GM18868 (cell line): Measurements from ENCODE around the gene PSMC4.

Experiments
- ATAC-seq: cut with Tn5 transposase; IDR thresholded peaks from one replicate; pipeline ENCODE4 v1.9.1; 2021; ENCODE audit warnings: mild to moderate bottlenecking, moderate library complexity; ENCODE audit not compliant: unreplicated experiment

The PSMC4 gene

DNA sequence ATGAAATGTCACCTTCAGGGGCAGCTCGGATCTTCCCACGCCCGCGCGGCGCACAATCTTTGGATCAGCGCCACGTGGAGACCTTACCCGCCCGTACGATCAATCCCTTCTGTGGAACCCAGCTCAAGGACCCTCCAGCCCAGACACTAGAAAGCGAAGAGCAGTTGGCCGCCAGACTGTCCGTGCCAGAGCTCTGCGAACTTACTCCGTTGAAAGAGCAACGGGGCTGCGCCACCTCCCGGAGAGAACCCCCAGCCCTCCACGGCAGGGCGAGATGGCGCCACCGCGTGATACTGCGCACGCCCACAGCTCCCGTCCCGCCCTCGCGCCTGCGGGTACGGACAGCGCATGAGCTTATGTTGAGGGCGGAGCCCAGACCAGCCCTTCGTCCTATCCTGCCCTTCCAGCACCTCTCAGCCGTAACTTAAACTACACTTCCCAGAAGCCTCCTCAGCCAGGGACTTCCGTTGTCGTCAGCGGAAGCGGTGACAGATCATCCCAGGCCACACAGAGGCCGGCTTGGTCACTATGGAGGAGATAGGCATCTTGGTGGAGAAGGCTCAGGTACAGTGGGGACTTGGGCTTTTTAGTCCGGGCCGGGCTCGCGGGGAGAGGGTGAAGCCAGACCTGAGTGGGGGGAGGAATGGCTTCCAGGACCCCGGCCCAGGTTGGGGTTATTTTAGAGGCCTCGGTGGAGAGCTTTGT is at the start of gene PSMC4:
Gene PSMC4, plus strand, starts transcription at position 491 of the 705 bp plus-strand sequence. Its CDS starts 38 bp downstream, at position 529.
- peak; percentile 95 for ATAC-seq

DNA sequence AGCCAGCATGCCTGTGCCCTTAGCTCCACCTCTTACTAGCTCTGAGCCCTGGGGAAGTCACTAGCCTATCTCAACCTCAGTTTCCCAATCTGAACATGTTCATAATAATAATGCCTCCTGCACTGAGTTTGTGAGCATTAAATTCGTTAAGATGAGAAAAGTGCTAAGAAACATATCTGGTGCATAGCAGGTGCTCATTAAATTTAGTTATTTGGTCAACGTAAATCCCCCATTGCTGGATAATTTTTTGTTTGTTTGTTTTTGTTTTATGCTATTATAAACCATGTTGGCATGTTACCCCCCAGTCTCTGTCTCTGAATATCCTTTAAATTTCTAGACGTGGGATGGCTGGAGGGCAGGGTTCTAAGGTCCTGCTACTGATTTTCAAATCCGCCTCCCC is 47.1 kb upstream of the PSMC4 start:
- no peak for ATAC-seq

DNA sequence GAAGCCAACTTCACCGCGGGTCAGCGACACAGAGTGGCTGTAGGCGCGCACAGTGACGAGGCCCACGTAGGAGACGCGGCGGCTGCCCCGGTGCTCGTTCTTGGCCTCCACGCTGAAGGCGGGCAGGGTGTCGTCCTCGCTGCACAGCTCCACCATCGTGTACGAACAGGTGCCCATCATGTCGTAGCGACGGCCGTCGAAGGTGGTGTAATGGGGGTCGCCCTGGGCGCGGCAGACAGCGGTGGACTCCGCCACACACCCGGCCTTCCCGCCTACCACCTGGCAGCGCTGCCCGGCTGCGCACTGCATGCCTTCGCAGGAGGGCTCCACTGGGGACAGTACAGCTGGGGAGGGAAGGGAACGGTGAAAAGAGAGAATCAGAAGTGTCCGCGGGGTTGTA is 46.6 kb upstream of the PSMC4 start:
- no peak for ATAC-seq

DNA sequence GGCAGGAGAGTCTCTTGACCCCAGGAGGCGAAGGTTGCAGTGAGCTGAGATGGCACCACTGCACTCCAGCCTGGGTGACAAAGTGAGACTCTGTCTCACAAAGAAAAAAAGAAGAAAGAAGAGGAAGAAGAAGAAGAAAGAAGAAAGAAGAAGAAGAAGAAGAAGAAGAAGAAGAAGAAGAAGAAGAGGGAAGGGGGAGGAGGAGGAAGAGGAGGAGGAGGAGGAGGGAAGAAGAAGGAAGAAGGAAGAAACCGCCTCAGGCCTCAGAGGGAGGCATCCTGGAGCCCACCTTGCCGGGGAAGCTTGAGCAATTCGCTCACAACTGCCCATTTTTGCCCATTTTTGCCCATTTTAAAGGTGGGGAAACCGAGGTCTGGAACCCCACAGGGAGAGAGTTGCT is 46.0 kb upstream of the PSMC4 start:
- no peak for ATAC-seq

DNA sequence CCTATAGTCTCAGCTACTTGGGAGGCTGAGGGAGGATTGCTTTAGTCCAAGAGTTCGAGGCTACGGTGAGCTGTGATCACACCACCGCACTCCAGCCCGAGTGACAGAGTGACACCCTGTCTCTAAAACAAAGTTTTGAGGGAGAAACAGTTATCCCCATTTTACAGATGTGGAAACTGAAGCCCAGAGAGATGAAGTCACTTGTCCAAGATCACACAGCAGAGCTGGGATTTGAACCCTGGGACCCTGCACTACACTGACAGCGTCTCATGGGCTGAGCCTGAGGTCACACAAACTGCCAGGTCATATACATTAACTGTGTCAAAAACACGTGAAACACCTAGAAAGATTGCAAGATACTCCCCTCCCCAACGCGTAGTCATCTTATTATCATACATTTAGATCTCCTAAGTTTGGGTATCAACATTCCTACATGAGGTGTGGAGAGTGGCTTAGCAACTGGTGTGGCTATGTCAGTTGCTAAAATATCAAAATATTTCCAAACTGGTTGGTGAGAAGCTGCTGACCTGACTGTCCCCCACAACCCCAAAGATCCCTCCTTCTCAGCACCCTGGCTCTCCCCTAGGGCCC is 44.7 kb upstream of the PSMC4 start:
- no peak for ATAC-seq

DNA sequence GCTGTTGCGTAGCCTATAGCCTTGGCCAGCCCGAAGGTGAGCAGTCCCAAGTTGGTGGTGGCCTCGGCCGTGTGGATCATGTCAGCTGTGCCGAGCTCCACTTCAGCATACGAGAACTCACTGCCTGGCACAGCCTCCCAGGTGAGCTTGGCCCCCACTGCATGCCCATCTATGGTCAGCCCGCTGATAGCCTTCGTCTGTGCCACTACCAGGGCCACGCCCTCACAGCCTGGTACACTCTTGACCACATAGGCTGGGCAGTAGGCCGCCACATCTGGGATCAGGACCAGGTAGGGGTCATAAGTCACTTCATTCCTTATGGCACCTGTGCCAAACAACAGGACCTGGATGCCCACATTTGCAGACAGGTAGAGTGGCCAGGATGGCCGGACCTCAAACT is 43.9 kb upstream of the PSMC4 start:
- no peak for ATAC-seq

DNA sequence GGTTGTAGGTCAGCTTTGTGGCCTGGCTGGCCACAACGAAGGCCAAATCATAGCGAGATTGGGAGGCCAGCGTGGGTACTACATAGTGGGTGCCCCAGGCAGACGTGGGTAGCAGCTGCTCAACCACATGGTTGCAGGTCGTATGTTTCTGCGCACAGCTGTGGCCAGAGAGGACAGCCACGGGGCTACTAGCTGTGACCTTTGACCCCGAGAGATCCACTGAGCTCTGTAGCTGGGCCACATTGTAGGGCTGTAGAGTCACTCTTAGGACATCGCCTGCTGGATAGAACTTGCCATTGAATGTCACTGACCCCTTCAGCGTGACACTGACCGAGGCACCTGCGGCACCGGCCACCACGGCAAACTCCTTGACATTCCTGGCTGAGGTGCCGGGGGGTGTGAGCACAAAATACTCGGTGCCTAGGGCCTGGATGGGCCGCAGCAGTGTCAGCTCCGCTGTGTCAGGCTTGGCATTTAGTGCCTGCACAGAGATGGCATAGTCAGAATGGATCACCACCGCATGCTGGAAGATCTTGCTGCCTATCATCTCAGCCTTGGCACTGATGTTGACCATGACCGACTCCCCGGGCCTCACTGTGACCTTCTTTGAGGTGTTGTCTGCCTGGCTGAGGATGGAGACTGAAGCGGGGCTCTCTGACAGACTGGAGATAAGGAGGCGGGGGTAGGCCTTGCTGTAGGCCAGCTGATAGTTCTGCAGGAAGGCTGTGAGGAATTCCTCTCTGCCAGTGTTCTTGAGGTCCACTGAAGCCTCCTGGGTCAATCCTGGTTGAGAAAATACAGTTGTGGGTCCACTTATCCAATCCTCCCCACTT is 43.2 kb upstream of the PSMC4 start:
- ATAC-seq: no peak

DNA sequence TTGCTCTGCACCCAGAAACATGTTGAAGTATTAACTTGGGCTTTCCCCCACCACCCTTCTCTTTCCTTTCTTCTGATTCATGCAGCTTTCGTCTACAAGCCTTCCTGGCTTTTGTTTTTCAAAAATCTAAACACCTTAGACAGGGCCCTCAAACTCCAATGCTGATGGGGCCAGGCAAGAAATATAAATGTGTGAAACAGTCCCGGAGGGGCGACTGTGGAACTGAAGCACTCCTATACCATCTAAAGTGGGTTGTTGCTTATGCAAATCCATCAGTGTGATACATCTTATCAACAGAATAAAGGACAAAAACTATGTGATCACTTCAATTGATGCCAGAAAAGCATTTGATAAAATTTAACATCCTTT is 42.6 kb upstream of the PSMC4 start:
- ATAC-seq: no peak

DNA sequence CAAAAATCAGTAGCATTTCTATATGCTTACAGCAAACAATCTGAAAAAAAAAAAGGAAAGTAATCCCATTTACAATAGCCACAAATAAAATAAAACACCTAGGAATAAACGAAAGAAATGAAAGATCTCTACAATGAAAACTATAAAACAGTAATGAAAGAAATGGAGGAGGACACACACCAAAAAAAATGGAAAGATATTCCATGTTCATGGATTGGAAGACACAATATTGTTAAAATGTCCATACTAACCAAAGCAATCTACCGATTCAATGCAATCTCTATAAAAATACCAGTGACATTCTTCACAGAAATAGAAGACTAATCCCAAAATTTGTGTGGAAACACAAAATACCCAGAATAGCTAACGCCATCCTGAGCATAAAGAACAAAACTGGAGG is 41.2 kb upstream of the PSMC4 start:
- ATAC-seq: no peak

DNA sequence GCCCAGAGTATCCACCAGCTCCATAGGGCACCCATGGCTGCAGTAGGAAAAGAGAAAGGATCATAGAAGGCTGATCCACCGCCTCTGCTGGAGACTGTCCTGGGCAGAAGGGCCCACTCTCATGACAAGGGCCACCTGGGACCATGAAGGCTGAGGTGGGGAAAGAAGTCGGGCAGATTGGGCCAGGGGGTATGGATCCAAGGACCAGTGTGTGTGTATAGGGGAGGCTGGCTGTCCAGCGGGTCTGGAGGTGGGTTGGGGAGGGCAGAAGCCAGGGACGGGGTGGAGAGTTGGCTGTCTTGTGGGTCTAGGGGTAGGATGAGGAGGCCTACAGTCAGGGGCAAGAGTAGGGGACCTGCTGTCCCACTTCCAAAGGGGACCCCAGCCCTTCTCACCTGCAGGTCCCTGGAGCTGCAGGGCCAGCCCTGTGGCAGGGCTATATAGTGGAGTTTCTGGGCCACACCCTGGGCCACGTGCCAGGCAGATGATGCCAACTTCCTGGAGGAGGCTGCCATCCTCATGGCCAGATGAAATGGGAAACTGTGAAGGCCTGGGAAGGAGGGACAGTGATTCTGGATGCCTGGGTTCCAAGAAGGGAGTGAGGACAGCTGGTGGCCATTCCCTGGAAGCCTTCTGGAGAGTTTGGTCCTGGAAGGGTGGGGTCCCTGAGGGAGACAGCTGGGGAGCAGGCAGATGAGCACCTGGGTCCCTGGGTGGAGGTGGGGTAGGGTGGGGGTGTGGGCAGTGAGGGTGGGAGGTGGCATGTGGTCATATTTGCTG is 36.2 kb upstream of the PSMC4 start, which contains the start of gene FCGBP:
Gene FCGBP, minus strand, starts transcription at position 51 of the 780 bp plus-strand sequence.
- ATAC-seq: no peak

DNA sequence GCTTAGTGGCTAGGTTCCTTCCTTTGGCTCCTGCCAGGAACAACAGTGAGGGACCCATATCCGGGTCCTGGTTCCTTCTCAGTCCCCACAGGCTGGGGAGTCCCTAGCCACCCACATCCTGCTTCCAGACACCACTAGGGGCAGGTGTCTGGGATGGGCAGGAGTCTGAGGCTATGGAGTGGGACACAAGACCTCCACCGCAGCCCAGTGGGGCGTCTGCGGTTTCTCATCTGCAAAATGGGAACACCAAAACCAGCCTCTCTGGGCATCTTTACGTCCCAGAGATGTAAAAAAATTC is 35.7 kb upstream of the PSMC4 start:
- ATAC-seq: no peak

DNA sequence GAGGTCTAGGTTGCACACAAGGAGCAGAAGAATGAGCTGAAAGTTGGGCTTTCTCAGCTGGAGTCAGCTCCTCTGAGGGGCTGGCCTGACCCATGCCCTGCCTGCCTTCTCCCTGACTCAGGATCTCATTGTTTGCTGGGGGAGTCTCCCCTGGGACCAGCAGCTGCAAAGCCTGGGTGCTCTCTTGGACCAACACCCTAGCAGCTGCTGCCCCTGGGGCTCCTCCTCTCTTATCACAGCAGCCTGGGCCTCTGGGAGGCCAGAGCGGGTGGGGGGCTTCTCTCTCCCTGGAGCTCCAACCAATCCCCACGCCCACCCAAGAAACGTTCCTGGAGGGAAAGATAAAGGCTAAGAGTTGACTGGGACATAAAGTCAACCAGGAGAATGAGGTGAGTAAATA is 34.9 kb upstream of the PSMC4 start:
- no peak for ATAC-seq

DNA sequence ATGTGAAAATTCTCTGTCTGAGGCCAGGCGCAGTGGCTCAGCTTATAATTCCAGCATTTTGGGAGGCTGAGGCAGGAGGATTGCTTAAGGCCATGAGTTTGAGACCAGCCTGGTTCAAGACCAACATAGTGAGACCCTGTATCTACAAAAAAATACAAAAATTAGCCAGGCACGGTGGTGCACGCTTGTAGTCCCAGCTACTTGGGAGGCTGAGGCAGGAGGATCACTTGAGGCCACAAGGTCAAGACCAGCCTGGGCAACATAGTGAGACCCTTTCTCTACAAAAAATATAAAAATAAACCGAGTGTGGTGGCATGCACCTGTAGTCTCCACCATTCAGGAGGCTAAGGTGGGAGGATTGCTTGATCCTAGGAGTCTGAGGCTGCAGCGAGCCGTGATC is 34.3 kb upstream of the PSMC4 start:
- no peak for ATAC-seq

DNA sequence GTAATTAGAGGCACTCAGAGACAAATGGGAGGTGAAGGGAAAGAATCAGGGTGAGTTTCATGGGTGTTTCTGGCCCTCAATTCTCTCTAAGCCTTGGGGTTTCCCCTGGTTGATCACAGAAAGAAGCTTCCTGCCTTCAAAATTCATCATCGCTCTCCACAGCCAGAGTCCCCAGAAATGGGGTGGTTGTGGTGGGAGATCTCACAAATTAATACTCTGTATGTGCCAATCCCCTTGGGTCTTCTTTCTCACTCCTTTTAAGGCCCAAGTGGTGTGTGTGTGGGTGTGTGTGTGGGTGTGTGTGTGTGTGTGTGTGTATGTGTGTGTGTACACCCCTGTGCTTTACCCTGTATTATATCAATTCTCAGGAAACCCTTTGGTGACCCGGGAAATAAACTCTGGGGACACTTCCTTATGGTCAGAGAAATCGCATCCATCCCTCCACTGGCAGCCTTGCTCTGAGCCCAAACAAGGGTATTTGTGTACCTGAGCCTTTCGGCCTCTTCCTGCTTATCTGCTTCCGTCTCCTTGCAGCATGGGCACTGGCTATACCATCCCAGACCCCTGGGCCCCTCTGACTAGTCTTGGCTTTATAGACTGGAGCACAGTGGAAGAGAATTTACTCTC is 33.8 kb upstream of the PSMC4 start:
- ATAC-seq: no peak

DNA sequence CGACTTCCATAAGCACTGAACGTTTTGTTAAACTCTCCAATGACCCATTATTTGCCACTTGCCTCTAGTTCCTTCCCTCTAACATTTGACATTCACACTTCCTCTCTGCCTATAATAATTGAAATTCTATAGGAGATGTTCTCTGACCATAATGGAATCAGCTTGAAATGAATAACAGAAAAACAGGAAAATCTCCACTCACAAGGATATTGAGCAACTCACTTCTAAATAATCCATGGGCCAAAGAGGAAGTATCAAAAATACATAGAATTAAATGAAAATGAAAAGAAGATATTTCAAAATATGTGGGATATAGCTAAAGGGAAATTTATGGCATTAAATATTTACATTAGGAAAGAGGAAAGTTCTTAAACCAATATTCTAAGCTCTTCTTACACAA is 33.2 kb upstream of the PSMC4 start:
- ATAC-seq: no peak

DNA sequence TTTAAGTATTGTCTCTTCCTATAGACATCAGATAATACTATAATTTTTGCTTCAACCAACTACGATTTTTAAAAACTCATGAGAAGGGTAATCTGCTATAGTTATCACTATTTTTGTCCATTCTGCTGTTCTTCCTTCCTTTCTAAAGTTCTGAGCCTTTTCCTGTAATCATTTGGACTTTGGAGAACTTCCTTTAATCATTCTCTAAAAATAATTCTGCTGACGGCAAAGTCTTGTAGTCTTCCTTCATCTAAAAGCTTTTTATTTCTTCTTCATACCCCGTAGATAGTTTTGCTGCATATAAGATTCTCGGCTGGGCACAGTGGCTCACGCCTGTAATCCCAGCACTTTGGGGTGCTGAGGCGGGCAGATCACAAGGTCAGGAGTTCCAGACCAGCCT is 31.4 kb upstream of the PSMC4 start:
- no peak for ATAC-seq

DNA sequence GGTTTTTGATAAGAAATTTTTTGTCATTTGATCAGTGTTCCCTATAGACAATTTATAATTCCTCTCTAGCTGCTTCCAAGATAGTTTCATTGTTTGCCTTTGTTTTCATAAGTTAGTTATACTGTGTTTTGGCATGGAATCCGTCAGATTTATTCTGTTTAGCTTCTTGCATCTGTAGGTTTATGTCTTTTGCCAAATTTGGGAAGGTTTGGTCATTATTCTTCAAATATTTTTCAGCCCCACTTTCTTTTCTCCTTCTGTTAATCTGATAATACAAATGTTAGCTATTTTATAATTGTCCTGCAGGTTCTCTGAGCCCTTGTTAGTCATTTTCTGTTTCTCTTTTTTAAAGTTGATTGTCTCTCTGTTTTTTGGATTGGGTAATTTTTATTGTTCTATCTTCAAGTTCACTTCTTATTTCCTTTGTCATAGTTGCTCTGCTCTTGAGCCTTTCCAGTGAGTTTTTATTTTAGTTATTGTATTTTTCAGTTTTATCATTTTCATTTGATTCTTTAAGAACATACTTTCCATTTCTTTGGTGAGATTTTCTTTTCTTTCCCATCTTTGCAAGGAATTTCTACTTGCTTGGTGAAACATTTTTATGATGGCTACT is 30.6 kb upstream of the PSMC4 start:
- ATAC-seq: no peak

DNA sequence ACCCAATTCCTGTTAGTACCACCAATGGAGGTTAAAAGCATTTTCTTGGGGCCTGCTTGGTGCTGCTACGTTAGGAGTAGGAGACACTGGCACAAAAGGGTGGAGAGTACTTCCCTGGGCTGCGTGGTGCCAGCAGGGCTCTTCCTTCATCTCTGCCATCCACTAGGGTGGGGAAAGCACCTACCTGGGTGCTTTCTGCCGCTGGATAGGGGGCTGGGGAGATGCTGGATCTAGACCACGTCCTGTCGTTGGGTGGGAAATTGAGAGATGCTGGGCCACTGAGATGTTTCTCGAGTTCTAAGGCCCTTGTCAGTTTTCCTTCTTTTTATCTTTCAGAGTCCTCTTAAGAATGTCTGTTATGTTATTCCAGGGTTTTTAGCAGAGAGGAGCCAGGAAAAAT is 29.8 kb upstream of the PSMC4 start:
- ATAC-seq: no peak

DNA sequence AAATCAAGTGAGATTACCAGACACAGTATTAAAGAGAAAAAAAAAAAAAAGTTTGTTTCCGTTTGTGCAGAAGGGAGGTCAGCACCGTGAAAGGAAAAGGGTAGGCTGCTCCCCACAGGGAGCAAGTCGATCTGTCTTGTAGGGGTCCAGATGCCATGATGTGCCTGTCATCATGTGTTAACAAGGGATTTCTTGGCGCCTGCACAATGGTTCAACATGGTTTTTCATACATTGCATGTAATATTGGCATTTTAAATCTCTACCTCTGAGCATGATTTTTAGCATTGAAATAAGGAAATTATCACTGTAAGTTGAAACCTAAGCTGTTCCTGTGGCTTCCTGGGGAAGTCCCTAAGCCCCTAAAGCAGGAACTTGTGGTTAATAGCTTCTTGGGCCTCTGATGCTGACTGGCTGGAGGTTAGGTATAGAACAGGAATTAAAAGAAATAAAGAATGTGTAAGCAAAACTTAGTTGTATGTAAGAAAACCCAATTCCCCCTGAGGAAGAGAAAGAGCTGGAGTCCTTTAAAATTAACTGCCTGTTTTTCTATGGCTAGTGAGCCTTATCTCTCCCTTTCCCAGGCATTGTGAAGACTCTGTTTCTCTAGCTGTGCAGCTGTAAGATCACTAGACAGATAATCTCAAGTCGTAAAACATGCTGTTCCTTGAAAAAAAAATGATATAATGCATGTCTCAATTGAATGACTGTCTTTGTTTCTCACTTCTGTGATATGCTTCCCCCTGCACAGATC is 29.2 kb upstream of the PSMC4 start:
- ATAC-seq: no peak

DNA sequence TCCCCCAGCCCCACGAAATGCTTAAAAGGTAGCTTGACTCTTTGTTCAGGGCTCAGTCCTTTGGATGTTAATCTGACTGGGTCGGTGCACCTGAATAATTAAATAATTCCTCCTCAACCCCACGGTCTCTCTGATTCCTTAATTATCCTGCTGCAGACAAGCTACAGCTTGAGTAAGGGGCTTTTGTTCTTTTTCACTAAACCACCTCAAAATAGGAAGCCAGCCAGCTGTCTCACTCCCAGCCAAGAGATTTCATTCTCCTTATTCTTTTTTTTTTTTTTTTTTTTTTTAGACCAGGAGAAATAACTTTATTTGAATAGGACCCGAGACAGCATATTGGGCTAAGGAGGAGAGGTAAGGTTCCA is 28.6 kb upstream of the PSMC4 start:
- no peak for ATAC-seq
